ENCODE measurements around the gene VGLL4. TPM values are rescaled to one million over a fixed set of nuclear protein-coding genes. Genes with fewer than 3 reads are reported as not detected.
"Not testable (repeated sequence)": the region's sequence is repeated elsewhere in the genome, so short reads cannot be mapped to it uniquely, and the experiment has no call there.

The VGLL4 gene
- 102 to 141 TPM (median 141 TPM) in 3 replicates for total RNA-seq
- long read RNA-seq, transcript VGLL4-208 (4 exons, 1,025 nt), result minor isoform, 7 of 110 reads
- long read RNA-seq, transcript VGLL4-211 (5 exons, 1,377 nt), result major isoform, 25 of 110 reads
- long read RNA-seq, transcript VGLL4-201 (6 exons, 3,725 nt), result minor isoform, 8 of 110 reads
- long read RNA-seq, partial matches to known transcripts, result 17 of 110 reads
- long read RNA-seq, other reads (novel, unspliced or antisense), result 53 of 110 reads

- Mint-ChIP-seq H3K9me3 (ENCODE audit: low read depth) (no peaks in the 10 kb centered on the region), H3K27me3 (ENCODE audit: low read depth) (no peaks in the 10 kb centered on the region), H3K4me1 (ENCODE audit: low read depth) (peaks cover 55% of the 10 kb centered on the region), H3K36me3 (ENCODE audit: low read depth) (peaks cover 15% of the 10 kb centered on the region), H3K4me3 (ENCODE audit: unreplicated experiment) (peak within 1 kb of the TSS; percentile 95), H3K27ac (ENCODE audit: unreplicated experiment) (peak within 1 kb of the TSS; percentile 99)
- peak; percentile 97 for DNase-seq (ENCODE audit: low spot score)
- TF ChIP-seq CTCF (IDR thresholded peaks at IDR 0.05), result peak; percentile 41
Observed at GRCh38 chr3:11643605-11644087, at the start of gene VGLL4. TSS of gene VGLL4 (minus strand) at chr3:11643915. CDS start at chr3:11643518, 397 bp downstream.

- no peak overlapping the region for H3K27ac Mint-ChIP-seq (ENCODE audit: unreplicated experiment)
Observed at GRCh38 chr3:11692532-11692813, 48.8 kb upstream of the VGLL4 start.

GRCh38 chr3:11691767-11692531 is 48.2 kb upstream of the VGLL4 start:
- Mint-ChIP-seq H3K27me3 (ENCODE audit: low read depth) (no peaks in the 10 kb centered on the region), H3K36me3 (ENCODE audit: low read depth) (peaks cover 6% of the 10 kb centered on the region), H3K4me3 (ENCODE audit: unreplicated experiment) (no peak overlapping the region), H3K4me1 (ENCODE audit: low read depth) (peaks cover 34% of the 10 kb centered on the region), H3K9me3 (ENCODE audit: low read depth) (no peaks in the 10 kb centered on the region), H3K27ac (ENCODE audit: unreplicated experiment) (peak overlapping the region; percentile 68)
- no peak for DNase-seq (ENCODE audit: low spot score)
- TF ChIP-seq CTCF (IDR thresholded peaks at IDR 0.05), result no peak

More at GRCh38 chr3:11692532-11692813, 48.8 kb upstream of the VGLL4 start:
- Mint-ChIP-seq H3K9me3 (ENCODE audit: low read depth) (no peaks in the 10 kb centered on the region), H3K27me3 (ENCODE audit: low read depth) (no peaks in the 10 kb centered on the region), H3K4me3 (ENCODE audit: unreplicated experiment) (no peak overlapping the region), H3K4me1 (ENCODE audit: low read depth) (peaks cover 40% of the 10 kb centered on the region), H3K36me3 (ENCODE audit: low read depth) (peaks cover 6% of the 10 kb centered on the region)
- DNase-seq (ENCODE audit: low spot score), result no peak
- TF ChIP-seq CTCF (IDR thresholded peaks at IDR 0.05), result no peak

GRCh38 chr3:11690863-11691766 is 47.4 kb upstream of the VGLL4 start:
- no peaks in the 10 kb centered on the region for H3K27me3 Mint-ChIP-seq (ENCODE audit: low read depth)
- no peak overlapping the region for H3K4me3 Mint-ChIP-seq (ENCODE audit: unreplicated experiment)
- peaks cover 30% of the 10 kb centered on the region for H3K4me1 Mint-ChIP-seq (ENCODE audit: low read depth)
- no peak for TF ChIP-seq CTCF (IDR thresholded peaks at IDR 0.05)
- DNase-seq (ENCODE audit: low spot score), result no peak
- H3K36me3 Mint-ChIP-seq (ENCODE audit: low read depth), result peaks cover 6% of the 10 kb centered on the region
- H3K9me3 Mint-ChIP-seq (ENCODE audit: low read depth), result no peaks in the 10 kb centered on the region
- H3K27ac Mint-ChIP-seq (ENCODE audit: unreplicated experiment), result peak overlapping the region; percentile 68

- TF ChIP-seq CTCF (IDR thresholded peaks at IDR 0.05), result no peak
- H3K4me1 Mint-ChIP-seq (ENCODE audit: low read depth), result peaks cover 23% of the 10 kb centered on the region
- no peak overlapping the region for H3K4me3 Mint-ChIP-seq (ENCODE audit: unreplicated experiment)
- no peak for DNase-seq (ENCODE audit: low spot score)
- peaks cover 9% of the 10 kb centered on the region for H3K36me3 Mint-ChIP-seq (ENCODE audit: low read depth)
- H3K27me3 Mint-ChIP-seq (ENCODE audit: low read depth), result no peaks in the 10 kb centered on the region
- no peaks in the 10 kb centered on the region for H3K9me3 Mint-ChIP-seq (ENCODE audit: low read depth)
- no peak overlapping the region for H3K27ac Mint-ChIP-seq (ENCODE audit: unreplicated experiment)
Observed at GRCh38 chr3:11689749-11690148, 46.0 kb upstream of the VGLL4 start.

GRCh38 chr3:11684980-11685379 is 41.3 kb upstream of the VGLL4 start:
- not testable (repeated sequence) for H3K4me1 Mint-ChIP-seq (ENCODE audit: low read depth); H3K4me3 Mint-ChIP-seq (ENCODE audit: unreplicated experiment); H3K27me3 Mint-ChIP-seq (ENCODE audit: low read depth); H3K27ac Mint-ChIP-seq (ENCODE audit: unreplicated experiment); H3K36me3 Mint-ChIP-seq (ENCODE audit: low read depth); H3K9me3 Mint-ChIP-seq (ENCODE audit: low read depth); DNase-seq (ENCODE audit: low spot score)
